ENCODE data around the gene ZDHHC11.
"Not testable (repeated sequence)": the region's sequence is repeated elsewhere in the genome, so short reads cannot be mapped to it uniquely, and the experiment has no call there.

ZDHHC11 gene

GRCh38 chr5:843926-844325, 6.9 kb downstream of the ZDHHC11 start:
- not testable (repeated sequence) for DNase-seq (ENCODE audit: low read depth)

DNA sequence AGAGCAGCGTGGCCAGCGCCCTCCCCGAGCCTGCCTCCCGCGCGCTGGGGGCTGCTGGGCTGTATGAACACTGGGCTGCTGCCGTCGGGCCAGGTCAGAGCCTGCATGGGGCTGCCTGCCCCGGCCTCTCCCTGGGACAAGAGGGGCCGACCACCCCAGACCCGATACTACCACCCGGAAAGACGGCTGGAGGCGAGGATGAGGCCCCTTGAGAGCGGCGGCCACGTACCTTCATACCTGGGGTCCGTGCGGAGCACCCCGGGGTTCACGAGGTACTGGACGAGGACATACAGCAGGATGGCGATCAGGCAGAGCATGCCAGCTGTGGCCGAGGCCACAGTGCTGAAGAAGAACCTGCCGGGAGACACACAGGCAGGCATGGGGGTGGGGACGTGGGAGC, 7.4 kb downstream of the ZDHHC11 start:
- not testable (repeated sequence) for DNase-seq (ENCODE audit: low read depth)

DNA sequence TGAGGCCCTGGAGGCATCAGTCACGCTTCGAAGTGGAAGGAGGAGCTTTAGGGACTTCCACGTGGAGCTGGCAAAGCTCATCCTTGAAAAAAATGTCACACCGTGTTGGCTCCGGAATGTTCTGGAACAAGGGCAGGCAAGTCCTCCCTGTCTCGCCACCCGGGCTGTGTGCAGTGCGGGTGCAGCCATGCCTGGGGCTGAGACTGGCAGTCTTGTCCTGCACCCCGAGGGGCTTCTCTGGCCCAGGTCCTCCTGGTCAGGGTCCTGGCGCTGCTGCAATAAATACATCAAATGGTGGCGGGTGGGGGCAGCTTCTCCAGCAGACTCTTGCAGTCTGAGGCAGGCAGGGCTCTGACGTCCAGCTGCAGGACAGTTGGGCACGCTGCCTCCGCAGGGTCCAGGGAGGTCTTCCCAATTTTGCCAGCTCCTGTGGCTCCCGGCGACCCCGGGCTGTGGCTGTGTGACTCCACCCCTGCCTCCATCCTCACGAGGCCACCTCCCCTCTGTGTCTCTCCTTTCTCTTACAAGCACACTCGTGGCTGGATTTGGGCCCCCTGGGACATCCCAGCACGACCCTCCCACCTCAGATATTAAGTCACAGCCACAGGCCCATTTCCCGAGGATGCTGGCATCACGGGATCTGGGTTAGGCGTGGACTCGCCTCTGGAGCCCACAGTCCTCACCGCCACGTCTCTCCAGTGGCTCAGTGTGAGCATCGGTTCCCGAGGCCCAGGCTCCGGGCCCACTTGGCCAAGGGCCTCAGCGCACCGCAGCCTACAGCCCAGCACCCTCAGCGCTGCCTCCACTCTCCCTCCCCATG, 8.2 kb downstream of the ZDHHC11 start:
- DNase-seq (ENCODE audit: low read depth): not testable (repeated sequence)

GRCh38 chr5:841531-842401, 9.0 kb downstream of the ZDHHC11 start:
- not testable (repeated sequence) for DNase-seq (ENCODE audit: low read depth)

DNA sequence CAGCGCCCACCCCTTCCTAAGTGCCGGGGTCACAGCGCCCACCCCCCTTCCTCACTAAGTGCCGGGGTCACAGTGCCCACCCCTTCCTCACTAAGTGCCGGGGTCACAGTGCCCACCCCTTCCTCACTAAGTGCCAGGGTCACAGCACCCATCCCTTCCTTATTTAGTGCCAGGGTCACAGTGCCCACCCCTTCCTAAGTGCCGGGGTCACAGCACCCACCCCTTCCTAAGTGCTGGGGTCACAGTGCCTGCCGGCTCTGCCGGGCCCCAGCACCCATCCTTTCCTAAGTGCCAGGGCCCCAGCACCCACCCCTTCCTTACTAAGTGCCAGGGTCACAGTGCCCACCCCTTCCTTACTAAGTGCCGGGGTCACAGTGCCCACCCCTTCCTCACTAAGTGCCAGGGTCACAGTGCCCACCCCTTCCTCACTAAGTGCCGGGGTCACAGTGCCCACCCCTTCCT, 9.8 kb downstream of the ZDHHC11 start:
- not testable (repeated sequence) for DNase-seq (ENCODE audit: low read depth)

- not testable (repeated sequence) for DNase-seq (ENCODE audit: low read depth)
Measured at GRCh38 chr5:840118-840973, 10.4 kb downstream of the ZDHHC11 start.

GRCh38 chr5:838431-838851, 12.3 kb downstream of the ZDHHC11 start:
- not testable (repeated sequence) for DNase-seq (ENCODE audit: low read depth)

GRCh38 chr5:837621-838121, 13.1 kb downstream of the ZDHHC11 start:
- not testable (repeated sequence) for DNase-seq (ENCODE audit: low read depth)

- DNase-seq (ENCODE audit: low read depth): not testable (repeated sequence)
Measured at GRCh38 chr5:835933-836612, 14.7 kb downstream of the ZDHHC11 start.

DNA sequence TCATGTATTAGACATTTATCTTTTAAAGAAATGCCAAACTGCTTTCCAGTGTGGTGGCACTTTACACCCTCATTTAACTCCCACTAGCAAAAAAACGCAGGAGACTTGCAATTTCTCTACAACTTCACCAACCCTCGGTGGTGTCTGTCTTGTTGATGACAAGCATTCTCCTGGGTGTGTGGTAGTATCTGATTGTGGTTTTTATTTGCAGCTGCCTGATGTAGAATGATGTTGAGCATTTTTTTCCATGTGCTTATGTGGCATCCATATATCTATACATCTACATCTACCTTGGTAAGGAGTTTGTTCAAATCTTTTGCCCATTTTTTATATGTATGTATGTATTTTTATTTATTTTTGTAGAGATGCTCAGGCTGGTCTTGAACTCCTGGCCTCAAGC, 16.8 kb downstream of the ZDHHC11 start:
- not testable (repeated sequence) for DNase-seq (ENCODE audit: low read depth)

DNA sequence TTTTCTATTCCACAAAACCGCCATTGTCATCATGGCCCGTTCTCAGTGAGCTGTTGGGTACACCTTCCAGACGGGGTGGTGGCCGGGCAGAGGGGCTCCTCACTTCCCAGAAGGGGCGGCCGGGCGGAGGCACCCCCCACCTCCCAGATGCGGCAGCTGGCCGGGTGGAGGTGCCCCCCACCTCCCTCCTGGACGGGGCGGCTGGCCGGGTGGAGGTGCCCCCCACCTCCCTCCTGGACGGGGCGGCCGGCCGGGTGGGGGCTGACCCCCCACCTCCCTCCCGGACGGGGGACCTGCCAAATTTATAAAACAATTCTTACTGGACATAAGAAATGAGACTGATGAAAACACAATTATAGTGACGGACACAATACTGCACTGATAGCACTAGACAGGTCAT, 22.6 kb downstream of the ZDHHC11 start:
- not testable (repeated sequence) for DNase-seq (ENCODE audit: low read depth)

- DNase-seq (ENCODE audit: low read depth): not testable (repeated sequence)
Measured at GRCh38 chr5:825544-825943, 25.2 kb downstream of the ZDHHC11 start.

- DNase-seq (ENCODE audit: low read depth): no peak
Measured at GRCh38 chr5:821504-821903, 29.3 kb downstream of the ZDHHC11 start.

- DNase-seq (ENCODE audit: low read depth): no peak
Measured at GRCh38 chr5:820245-820644, 30.5 kb downstream of the ZDHHC11 start.

- no peak for DNase-seq (ENCODE audit: low read depth)
Measured at GRCh38 chr5:819078-819477, 31.7 kb downstream of the ZDHHC11 start.

GRCh38 chr5:816176-816575, 34.6 kb downstream of the ZDHHC11 start:
- DNase-seq (ENCODE audit: low read depth): no peak

DNA sequence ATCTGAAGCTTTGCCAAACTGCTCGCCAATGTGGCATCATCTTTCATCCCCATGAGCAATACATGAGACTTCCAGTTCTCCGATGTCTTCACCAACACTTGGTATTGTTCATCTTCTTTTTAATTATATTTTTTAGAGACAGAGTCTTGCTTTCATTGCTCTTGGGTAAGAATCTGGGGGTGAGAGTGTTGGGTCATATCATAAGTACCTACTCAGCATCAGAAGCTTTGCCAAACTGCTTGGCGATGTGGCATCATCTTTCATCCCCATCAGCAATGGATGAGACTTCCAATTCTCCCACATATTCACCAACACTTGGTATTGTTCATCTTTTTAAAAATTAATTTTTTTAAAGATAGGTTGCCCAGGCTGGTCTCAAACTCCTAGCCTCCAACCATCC, 35.3 kb downstream of the ZDHHC11 start:
- no peak for DNase-seq (ENCODE audit: low read depth)

GRCh38 chr5:813575-813974, 37.2 kb downstream of the ZDHHC11 start:
- not testable (repeated sequence) for DNase-seq (ENCODE audit: low read depth)

DNA sequence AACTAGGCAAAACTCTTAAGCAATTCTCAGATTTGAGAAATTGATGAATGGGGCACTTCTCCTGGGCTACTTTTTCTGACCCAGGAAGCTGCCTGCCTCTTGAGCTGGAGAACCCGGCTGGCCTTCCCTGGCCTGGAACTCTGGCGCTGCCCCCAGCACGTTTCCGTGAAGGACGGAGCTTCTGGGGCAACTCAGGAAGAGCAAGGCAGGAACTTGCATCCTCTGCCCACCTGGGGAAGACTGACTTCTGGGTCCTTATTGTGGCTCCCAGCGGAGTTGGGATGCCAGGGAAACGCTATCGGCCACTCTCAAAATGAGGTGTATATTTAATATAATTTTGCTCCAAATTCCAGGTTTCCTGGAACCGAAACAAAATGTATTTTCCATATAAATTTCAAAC, 39.4 kb downstream of the ZDHHC11 start:
- not testable (repeated sequence) for DNase-seq (ENCODE audit: low read depth)

- not testable (repeated sequence) for DNase-seq (ENCODE audit: low read depth)
Measured at GRCh38 chr5:807719-808514, 42.9 kb downstream of the ZDHHC11 start.

Measured in activated T-cell treated with anti-CD3 and anti-CD28 coated beads for 1 hour (primary cell).